HG02798 (cell line): Measurements from ENCODE around the gene ANKRD13D.
"Not testable (repeated sequence)": the region's sequence is repeated elsewhere in the genome, so short reads cannot be mapped to it uniquely, and the experiment has no call there.

Experiments
- ATAC-seq: cut with Tn5 transposase; IDR thresholded peaks from one replicate; pipeline ENCODE4 v1.9.1; 2021; ENCODE audit warnings: mild to moderate bottlenecking; ENCODE audit not compliant: unreplicated experiment, poor library complexity

ANKRD13D gene

GRCh38 chr11:67314218-67314617 is 25.1 kb downstream of the ANKRD13D start:
- no peak for ATAC-seq

DNA sequence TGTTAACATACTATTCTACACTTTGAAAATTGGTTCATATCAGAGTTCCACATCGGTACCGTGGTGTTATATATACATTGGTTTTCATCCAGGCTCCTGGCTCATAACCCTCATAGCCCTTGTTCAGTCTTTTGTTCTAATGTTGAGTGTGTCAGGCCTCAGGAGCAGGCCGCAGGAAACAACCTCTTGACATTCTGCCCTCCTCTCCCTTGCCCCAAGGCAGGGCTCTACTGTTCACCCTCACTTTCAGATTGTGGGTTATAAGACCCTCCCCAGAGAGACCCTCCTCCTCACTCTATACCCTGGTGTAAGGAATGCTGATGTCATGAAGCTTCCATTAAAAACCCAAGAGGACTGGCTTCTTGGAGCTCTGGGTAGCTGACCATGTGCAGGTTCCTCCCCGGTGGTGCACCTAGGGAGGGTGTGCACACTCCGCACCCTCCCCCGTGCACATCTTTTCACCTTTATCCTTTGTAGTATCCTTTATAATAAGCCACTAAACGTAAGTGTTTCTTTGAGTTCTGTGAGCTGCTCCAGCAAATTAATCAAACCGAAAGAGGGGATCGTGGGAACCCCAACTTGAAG is 26.3 kb downstream of the ANKRD13D start:
- ATAC-seq = no peak

GRCh38 chr11:67316882-67317204 is 27.7 kb downstream of the ANKRD13D start:
- ATAC-seq = no peak

GRCh38 chr11:67317205-67317887 is 28.2 kb downstream of the ANKRD13D start:
- peak; percentile 87 for ATAC-seq

GRCh38 chr11:67317888-67318555 is 28.9 kb downstream of the ANKRD13D start:
- ATAC-seq = no peak

- ATAC-seq = not testable (repeated sequence)
Observed at GRCh38 chr11:67318876-67319275, 29.8 kb downstream of the ANKRD13D start.

DNA sequence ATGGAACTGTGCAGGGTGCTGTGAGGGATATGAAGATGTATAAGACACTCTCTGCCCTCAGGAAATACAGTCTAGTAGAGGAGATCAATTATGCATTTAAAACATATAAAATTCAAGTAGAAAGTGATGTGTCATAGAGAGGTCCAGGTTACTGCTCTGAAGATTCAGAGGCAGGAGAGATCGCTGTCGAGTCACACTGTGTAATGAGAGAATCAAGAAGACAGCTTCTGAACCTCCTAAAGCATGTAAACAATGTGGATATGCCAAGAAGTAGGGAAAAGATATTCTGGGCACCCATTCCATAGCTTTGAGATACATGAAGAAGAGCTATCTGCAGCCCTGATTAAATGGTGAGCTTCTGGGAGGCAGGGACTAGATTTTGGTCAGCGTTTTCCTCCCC is 30.9 kb downstream of the ANKRD13D start:
- no peak for ATAC-seq

GRCh38 chr11:67320691-67321090 is 31.6 kb downstream of the ANKRD13D start:
- ATAC-seq = no peak

DNA sequence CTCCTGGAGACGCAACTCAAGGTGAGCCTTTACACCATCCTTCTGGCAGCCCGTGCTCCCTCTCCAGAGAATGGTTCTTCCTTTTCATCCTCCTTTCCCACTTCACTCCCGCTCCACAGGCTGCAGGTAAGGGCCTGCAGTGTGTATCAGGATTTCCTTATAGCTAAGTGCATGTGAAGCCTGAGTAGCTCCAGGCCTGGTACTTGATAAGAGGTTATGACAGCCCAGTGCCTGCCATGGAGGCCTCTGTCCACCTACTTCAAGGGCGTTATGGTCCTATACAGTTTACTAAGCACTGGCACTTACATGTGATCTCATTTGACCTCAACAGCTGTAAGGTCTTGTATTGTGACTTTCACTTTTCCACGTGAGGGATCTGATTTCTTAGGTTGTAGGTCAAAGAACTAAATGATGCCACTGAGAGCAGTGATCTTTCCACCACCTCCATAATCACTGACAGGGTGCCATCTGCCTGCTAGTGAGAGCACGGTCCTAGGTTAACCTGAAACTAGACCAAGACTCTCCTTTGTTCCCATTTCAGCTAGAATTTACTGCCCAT is 32.3 kb downstream of the ANKRD13D start:
- no peak for ATAC-seq

DNA sequence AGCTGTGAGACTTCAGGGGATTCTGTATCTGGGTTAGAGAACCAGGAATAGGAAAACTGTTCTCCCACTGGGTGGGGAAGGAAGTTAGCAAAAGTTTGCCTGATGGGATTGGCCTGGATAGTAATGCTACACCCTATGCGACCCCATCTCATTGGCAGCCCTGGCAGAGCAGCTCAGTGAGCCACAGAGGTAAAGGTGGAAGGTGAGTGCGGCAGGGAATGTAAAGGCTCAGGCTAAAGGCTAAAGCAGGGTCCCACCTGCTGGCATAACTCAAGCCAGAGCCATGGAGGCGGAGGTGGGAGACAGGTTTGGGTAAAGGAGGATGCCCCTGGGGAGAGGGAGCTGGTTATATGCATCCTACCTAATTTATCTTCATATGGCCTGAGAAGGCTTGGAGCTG is 32.9 kb downstream of the ANKRD13D start:
- no peak for ATAC-seq

- no peak for ATAC-seq
Observed at GRCh38 chr11:67323526-67323925, 34.4 kb downstream of the ANKRD13D start.

DNA sequence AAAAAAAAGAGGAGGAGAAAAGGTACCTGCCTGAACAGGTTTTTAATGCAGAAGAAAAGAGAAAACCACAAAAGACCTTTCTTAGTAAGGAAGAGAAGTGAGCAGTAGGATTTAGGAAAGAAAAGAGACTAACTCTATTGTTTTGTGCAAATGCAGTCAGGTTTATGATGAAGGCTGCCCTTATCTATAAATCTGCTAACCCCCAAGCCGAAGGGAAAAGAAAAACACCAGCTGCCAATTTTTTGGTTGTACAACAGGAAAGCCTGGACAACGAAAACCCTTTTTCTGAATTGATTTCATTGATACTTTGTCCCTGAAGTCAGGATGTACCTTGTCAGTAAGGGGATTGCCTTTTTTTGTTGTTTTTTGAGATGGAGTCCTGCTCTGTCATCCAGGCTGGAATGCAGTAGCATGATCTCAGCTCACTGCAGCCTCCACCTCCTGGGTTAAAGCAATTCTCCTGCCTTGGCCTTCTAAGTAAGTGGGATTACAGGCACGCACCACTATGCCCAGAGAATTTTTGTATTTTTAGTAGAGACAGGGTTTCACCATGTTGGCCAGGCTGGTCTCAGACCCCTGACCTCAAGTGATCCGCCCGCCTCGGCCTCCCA is 43.1 kb downstream of the ANKRD13D start:
- ATAC-seq = no peak

- no peak for ATAC-seq
Observed at GRCh38 chr11:67337257-67337656, 48.2 kb downstream of the ANKRD13D start.

- no peak for ATAC-seq
Observed at GRCh38 chr11:67344264-67344663, 55.2 kb downstream of the ANKRD13D start.

DNA sequence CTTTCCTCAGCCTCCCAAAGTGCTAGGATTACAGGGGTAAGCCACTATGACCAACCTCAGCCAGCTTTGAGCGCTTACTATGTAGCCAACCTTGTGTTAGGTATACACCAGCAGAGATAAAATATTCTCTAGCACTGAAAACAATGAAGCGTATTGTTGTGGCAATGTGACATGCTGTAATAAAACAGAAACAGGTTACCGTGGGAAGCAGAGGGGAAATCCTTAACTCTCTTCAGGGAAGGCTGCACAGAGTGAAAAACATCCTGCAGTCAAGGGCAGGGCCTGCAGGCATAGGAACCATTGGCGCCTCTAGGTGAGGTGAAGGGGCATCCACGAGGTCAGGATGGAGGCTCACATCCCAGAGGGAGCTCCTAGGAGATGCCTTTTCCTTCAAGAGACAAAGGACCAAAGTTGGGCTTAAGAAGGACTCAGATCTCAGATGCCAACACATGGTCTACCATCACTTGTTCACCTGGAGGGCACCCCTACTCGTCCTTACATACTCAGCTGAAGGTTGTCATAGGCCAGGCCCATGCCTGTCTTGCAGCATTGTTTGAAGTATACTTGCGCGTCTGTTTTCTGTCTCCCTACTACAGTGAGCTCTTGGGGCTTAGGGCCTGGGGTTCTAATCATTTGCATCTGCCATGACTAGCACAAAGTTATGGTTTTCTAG is 56.3 kb downstream of the ANKRD13D start:
- no peak for ATAC-seq

- ATAC-seq = no peak
Observed at GRCh38 chr11:67345920-67346819, 57.1 kb downstream of the ANKRD13D start.

DNA sequence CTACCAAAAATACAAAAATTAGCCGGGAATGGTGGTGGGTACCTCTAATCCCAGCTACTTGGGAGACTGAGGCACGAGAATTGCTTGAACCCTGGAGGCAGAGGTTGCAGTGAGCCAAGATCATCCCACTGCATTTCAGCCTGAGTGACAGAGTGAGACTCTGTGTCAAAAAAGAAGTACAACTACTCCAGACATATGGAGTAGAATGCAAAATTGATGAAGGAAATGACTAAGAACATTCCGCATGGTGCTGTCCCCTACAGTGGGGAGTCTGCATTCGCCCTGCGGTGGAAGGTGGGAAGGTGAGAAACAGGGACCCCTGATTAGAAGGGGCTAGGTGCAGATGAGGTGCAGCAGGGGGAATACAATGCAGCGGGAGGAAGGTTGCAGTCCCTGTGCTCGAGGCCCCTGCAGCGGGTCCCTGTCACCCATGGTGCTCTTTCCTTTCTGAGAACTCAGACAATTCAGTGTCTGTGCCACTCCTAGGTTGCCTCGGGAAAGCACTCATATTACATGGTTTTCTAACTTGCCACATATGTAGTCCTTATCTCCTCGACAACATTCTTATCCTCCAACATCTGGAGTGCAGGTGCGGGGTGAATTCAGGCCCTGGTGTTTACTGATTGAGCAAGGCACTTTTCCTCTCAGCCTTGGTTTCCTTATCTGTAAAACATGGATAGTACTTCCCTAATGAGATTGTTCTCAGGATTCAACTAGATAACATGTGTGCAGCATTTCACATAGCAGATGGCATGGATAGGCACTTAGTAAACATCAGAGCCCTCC is 59.1 kb downstream of the ANKRD13D start:
- ATAC-seq = no peak

DNA sequence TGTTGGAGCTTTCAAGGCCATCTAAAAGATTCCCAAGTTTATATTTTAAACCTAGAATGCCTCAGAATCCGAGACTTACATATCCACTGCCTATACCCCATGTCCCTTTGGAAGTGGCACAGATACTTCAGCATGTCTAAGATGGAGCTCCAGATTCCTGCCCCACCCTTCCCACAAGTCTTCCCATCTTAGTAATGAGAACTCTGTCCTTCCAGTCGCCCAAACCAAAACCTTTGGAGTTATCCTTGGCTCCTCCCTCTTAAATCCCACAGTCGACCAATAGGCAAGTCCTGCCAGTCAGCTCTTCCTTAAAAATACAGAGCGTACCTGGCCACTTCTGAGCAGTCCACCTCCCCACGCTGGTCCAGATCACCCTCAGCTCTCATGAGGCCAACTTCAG is 59.9 kb downstream of the ANKRD13D start:
- ATAC-seq = no peak

GRCh38 chr11:67349457-67349856 is 60.4 kb downstream of the ANKRD13D start:
- no peak for ATAC-seq
